Stimulated activated CD8-positive, alpha-beta memory T cell treated with anti-CD3 and anti-CD28 coated beads, Interleukin-7, amount 100 ng/mL, for 1 hour (primary cell): ENCODE data around the gene PTCD2.

Experiments
- DNase-seq, 2 donors: peaks; one replicate each; pipeline ENCODE4 v3.0.0-alpha.2; 2020; ENCODE audit warnings: low read depth in 2 of 2

PTCD2 gene

DNA sequence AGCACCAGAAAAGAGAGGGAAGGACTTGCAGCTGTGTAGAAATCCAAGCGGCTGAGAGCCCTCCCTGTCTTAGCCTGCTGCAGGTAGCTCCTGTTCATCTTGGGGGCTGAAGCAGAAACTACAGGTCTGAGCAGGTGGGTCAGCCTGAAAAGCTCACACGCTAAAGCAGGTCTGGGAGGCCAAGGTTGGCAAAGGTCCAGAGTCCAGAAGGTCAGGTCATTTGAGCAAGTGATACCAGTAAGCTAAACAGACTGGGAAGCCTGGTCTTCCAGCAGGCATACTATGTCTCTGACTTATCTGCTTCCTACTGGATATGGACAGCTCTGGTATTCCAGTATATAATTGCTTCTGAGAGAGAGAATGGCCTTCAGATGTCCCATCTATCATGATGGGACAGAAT, 26.2 kb downstream of the PTCD2 start:
- DNase-seq = no peak

DNA sequence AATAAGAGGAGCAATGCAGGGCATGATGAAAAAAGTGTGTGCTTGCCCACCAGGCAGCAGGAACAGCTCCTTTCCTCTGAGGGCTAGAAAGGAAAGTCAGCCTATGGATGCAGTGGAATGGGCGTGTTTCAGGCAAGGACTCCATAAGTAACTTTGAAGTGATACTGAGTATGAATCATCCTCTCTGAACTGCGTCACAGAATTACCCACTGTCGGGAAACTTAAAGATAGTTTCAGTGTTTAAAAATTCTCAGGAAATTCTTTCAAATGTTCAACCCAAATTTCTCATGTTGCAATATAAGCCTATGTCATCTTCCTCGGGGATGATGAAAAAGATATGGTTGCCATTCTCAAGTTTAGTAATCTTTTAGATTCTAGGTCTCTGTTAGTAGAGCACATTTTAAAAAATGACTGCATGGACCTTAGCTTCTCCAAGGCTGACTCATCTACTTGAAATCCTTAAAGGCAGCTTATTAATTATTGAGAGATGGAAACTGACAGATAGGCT, 27.7 kb downstream of the PTCD2 start:
- DNase-seq = no peak

DNA sequence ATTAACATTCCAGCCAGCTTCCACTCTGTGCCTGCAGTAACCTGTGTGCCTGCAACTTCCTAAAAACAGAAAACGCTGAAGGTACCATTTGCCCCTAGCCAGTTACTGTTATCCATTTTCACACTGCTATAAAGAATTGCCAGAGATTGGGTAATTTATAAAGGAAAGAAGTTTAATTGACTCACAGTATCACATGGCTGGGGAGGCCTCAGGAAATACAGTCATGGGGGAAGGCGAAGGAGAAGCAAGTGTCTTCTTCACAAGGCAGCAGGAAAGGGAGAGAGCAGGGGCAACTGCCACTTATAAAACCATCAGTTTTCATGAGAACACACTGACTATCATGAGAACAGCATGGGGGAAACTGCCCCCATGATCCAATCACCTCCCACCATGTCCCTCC, 31.2 kb downstream of the PTCD2 start:
- no peak for DNase-seq

DNA sequence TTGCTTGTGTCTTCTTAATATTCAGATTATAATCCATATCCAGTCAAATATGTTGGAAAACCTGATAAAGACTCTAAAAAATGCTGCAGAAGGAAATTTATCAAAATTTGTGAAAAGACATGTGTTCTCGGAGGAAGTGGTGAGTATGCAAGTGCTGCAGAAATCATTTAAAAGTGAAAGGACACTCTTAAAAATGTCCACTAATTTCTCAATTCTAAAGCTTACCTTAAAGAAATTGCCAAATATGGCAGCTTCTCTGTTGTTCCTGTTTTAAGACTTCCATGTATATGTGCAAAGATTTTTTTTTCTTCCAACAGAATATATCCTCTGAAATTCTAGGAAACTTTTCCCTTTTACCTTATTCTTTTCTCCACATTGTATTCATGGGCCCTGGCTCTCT, 32.4 kb downstream of the PTCD2 start:
- no peak for DNase-seq

DNA sequence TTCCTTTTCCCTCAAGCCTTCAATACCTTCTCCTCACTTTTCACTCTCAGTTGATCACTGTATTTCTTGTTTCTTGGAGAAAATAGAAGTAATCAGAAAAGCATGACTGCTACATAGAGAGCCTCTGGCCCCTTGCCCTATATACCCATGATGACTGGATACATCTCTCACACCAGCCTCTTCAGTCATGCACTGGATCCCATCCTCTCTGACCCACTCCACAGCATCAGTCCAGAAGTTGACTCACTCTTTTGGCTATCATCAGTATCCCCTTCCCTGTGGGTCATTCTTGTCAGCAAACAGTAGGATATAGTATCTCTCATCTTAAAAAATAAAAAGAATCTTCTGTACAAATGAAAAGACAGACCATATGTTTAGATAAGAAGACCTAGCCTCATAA, 32.9 kb downstream of the PTCD2 start:
- DNase-seq = no peak

DNA sequence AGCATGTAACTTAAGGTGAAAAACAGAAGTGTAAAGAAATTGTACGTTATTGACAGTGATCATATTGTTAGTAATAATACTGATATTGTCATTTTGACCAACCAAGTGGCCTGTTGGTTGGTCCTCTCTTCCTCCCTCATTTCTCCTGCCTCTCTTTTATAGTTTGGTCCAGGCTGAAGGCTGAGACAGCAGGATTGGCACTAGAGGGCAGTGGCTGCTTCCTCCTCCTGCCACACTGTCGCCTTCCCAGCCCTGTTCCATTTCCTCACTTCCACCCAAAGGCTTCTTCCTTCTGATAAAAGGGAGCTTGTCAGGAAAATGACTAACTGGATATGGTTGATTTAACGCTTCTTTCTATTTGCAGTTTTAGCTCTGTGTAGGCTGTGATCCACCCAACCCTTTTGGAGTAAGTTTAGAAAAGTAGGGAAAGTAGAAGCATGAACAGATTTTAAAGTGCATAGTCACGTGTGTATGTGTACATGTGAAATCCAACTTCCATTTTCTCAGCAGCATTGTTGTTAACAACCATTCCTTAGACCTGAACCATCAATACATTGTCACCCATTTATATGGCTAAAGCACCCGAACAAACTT, 35.6 kb downstream of the PTCD2 start:
- DNase-seq = no peak

DNA sequence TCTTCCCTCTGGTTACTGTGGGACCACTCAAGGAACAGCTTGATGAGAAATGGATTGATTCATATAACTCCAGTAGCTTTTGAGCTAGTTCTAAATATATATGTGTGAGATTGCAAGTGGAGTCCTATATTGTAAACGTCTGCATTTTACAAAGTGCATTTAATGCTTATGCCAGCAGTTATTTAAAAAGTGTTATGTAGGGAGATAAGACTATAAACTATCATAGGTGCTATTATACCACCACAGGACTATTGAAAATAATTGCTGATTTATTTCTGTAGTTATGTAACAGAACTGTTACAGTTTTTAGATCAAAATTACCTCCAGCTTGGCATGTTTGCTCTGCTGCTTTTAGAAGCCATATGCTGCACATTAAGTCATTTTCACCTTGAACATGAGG, 36.2 kb downstream of the PTCD2 start:
- no peak for DNase-seq

DNA sequence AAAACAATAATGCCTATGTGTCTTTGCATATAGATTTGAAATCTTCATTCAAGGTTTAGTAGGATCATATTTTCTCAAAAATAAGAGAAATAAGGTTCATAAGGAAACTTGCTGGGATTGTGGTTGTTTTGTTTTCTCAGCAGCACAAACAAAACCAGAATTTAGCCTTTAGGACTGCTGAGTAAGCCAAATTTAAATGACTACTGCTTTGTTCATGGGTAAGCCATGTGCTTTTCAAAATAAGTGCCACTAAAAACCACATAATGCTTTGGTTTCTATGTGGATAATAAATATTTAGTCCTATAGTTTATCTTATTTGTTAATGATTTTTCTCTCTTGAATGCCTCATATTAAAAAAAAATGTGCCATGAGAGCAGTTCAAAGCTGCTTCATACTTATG, 38.8 kb downstream of the PTCD2 start:
- DNase-seq = no peak

DNA sequence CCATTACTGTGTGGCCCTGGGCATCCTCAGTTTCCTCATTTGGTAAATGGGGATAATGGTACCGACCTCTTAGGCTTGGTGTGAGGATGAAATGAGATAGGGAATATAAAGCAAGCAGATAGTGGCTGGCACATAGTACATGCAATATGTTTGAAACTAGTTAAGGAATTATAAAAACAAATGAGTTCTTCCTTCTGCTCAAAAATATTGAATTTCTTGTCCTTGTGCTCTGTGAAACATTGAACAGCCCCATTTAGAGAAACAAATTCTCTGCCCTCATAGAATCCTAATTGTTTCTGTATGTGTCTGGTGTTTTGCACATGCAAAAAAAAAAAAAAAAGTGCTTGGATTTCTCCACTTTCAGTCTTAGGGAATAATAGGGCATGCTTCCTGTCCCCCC, 39.7 kb downstream of the PTCD2 start:
- DNase-seq = no peak

DNA sequence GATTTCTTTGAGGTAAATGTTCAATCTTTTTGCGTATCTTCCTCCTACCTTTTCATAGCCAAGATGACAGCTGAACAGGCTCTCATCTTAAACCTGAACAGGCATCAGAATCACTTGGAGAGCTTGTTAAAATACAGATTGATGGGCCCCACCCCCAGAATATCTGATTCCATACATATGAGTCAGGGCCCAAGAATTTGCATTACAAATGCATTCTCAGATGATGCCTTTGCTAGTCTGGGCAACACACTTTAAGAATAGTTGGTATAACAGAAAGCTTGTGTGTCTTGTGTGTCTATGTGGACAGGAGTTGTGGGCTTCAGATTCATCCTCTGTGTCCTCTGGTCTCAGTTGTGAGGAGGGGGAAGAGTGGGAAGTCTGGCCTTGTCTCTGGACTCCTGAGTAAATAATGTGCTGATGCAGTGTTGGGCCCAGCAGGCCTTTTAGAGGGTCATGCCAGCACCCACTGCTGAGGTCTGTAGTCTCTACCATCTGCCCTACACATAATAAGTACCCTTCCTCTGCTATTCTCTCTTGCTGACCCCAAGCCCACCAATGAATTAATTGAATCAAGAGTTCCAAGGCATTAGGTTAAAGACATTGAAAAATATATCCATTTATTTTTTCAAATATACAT, 43.1 kb downstream of the PTCD2 start:
- no peak for DNase-seq

DNA sequence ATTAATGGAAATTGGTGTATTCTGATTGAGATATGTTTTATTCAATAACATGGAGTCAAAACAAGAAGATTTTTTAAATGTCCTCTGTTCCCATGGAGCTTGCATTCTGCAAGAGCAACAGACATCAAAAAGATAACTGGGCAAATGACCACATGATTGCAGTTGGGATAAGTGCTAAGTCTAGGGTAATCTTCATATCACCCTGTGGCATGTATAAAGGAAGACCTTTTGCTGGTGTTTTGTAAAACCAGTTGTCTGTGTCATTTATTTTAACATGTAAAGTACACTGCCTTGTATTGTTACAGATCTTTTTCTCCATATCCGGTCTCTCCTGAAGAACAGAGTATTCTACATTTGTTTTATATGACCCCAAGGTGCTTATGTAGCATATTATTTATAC, 44.0 kb downstream of the PTCD2 start:
- DNase-seq = no peak

DNA sequence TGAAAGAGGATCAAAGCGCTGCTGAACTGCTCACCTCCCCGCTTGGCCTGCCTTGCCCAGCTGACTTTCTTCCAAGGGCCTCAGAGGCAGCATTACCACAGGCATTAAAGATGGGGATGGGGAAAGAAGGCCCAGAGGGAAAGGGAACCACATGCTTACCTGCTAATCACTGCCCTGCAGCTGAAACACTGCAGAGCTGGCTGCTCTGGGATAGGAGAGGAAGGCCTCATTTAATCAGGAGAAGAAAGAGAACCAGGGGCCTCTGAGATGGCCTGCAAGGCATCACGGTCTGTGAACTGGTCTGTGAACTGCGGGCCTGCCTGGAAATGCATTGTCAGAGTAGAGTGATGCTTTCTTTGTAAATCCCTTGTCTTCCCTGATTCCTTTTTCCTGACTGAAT, 44.8 kb downstream of the PTCD2 start:
- no peak for DNase-seq

DNA sequence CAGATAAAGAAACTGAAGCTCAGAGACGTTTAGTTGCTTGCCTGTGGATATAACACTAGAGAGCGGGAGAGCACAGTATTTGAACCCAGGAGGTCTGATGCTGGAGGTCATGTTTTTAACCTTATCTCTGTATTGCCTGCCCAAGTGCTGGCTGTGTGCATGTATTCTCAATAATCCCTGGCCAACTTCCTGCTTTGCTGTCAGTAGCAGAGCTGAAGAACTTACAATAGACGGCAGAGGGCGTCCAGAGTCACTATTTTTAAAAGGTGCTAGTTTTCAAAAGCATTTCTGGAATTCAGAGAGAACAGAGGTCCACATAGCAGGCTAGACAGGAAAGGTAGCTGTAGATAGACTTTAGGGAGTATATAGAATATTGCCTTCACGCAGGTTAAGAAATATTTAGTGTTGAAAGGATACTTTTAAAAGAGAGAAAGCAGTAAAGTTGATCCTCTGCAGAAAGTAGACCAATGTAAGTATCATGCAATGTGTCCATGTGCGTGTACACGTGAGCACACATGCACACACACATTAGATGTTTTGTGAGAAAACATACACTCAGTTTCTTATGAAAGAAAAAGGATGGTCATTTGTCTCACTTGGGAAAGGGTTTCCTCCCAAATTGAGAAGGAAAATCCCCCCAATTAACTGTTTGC, 46.3 kb downstream of the PTCD2 start:
- peak in 1 of 2 donors; percentile 9 for DNase-seq

DNA sequence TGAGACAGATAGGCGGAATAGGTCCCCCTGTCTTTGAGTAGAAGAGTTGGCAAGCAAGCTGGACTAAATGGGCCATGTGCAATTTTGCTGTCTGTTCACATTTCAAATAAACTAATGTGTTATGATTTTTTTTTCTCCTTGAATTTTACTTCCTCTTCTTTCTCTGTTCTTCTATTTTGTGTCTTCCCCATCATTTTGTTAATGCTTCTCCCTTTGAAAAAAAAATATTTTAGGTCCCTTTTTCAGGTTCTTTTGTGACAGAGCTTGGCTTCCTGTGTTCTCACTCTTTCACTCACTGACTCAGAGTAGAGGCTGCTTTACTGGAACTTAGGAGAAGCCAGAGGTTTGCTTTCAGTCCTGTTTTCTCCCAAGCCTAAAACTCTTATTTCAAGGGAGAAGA, 48.1 kb downstream of the PTCD2 start:
- DNase-seq = no peak

DNA sequence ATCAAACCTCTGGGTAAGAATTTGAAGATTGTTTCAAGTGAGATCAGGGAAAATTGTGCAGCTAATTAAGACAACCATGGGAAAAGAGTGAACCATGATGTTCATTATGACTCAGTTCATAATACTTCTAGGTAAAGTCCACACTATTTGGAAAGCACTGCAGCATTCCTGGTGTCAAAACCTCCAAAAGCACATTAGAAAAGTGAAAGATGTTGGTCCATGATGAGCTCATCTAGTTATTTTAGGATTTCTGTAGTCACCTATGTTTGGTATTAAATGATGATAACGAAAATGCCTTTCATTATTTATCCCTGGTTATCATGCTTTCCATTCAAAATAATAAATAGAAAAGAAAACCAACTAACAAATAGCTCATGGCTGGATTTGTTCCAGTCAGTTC, 49.1 kb downstream of the PTCD2 start:
- no peak for DNase-seq

DNA sequence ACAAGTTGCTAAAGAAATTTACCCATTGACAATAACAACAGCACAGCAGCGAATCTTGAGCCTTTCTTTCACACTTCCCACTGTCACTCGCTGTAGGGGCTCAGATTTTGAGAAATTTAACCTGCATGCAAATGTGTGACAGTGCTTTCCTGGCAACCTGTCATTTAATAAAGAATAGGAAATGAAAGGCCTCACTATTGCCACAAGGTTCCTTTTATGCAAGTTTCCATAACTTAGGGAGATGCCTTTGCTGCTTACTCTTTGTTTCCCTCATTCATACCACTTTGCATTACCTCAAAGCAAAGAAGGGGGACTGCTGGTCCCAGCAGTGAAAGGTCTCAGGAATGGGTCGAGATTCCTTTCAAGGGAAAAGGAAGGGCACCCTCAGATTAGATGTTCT, 49.5 kb downstream of the PTCD2 start:
- DNase-seq = no peak

DNA sequence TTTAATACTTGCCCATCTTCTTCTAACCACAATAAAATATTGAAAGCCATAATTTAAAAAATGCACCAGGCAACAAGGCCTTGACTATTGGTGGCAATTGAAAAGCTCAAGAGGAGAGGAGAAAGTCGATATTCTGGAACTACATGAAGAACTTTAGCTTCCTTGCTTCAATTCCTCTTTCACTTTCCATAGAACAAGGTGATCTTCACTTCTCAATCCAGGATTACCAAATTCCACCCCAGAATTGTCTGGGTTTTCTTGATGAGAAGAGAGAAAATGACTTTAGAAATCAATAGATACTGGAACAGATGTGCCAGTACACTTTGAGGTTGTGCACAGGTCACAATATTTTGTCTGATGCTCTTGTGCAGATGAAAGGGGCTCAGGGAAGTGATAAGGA, 52.2 kb downstream of the PTCD2 start:
- DNase-seq = no peak

DNA sequence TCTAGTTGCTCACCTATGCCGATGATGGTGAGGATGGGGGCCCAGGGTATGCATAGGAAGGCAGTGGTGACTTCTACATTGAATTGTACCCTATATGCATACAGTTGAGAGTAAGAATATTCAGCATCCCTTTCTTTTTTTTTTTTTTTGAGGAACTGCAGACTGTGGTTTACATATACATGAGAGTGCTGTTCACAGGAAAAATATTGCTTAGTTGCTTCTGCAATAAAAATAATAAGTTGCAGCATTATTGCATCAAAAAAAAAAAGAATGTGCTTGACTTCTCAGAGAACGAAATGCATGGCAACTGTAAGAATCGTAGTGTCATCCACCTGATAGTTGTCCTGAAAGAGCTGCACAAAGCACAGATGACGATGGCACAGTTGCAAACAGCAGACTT, 52.8 kb downstream of the PTCD2 start:
- DNase-seq = no peak

DNA sequence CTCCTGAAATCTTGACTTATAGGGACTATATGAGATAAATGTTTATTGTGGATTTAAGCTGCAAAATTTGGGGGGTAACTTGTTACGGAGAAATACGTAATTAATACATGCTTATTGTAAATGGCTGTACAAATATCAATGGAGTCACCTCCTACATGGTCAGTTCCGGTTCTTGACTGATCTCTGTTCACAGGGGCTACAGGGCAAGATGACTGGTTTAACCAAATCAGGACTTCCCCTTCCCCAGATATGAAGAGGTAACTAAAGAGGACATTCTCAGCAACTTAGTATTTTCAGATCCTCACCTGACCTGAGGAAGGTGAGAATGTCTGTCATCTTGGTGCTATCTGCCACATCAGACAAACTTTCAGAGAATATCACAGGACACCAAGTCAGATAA, 54.7 kb downstream of the PTCD2 start:
- DNase-seq = no peak

DNA sequence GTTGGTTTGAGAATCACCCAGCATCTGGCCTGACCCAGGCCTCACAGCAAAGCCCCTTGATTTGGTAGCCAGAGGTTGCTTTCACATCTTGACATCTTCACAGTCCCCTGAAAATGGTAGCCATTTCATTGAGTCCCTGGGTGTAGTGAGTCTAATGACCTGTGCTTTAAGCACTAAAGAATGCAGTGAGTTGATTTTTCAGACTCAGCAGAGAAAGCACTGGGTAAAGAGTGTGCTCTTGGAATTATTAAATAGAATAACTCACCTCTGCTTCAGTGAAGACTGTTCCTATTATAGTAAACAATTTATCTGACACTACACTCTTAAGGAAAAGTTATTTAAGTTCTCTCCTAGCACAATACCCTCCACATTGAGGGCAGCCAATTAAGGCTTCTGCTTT, 56.2 kb downstream of the PTCD2 start:
- no peak for DNase-seq

DNA sequence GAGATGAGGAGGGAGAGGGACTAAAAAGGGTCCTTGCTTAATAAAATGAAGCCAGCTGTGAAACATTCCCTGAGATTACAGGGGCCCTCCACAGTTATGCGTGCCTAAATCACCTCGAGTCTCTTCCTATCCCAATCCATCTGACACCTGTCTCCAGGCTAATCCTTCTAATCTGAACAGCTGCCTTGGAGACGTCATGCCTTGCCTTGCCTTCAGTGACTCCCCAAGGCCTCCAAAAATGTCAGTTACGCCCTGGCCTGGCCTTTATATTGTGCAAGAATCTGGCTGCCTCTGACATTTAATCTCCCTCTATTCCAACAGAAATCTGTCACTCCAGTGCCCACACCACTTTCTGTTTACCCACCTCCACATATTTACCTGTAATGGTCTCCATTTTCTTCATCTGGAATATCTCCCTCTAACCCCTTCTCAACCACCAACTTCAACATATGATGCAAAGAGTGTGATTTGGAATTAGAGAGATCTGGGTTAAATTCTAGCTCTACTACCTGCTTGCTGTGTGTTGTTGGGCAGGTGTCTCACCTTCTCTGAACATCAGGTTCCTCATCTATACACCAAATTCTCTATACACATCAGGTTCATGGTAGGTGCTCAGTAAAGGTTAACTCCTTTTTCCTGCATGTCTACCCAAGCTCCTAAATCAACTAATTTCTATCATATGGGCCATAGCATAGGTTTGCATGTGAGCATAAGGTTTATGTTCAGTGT, 57.9 kb downstream of the PTCD2 start:
- no peak for DNase-seq

DNA sequence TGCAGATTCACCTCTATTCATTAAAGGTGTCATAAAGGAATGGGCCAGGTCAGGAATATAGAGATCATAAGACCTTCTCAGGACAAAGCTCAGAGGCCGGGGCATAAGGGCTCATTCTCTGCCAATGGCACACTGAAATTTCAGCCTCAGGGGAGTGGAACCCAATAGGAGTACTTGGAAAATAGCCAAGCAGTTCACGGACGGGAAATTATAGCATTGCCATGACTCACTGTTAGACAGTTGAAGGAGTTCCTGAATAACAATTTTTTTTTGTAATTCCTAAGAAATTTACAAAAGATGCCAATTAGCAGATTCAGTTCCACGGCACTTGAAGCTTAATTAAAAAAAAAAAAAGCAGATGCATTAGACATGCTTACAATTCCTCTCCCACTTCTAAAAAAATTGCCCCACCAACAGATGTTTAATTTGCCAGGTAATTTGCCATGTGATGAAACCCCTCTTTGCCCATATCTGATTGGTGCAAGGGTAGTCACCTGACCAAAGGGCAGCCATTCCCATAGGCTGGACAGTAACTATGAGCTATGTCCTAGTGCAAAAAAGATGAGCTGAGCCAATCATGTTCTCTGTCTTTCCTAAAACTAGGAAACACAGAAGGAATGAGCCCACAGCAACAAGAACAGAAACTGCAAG, 58.6 kb downstream of the PTCD2 start:
- DNase-seq = no peak
